Naive thymus-derived CD4-positive, alpha-beta T cell (primary cell): Measurements from ENCODE around the gene CALB2. TPM values are rescaled to one million over a fixed set of nuclear protein-coding genes. Genes with fewer than 3 reads are reported as not detected.
A peak's percentile ranks its signal among the peaks of the same experiment; 100 is the strongest.

Source experiments
- ATAC-seq: fragments of 150-1000 bp; cut with Tn5 transposase; 2 replicates; pipeline ENCODE4 v1.10.0; 2021; ENCODE audit warnings: mild to moderate bottlenecking, moderate library complexity
- CTCF ChIA-PET: fragments of 350-600 bp; sonication (Branson Sonifier 250); formaldehyde crosslinking; loops from one replicate; lab custom pipeline; 2021; ENCODE audit warnings: antibody characterized with exemption; lab: Charles Lee
- POLR2A ChIA-PET: fragments of 350-600 bp; sonication (Branson Sonifier 250); formaldehyde crosslinking; loops from one replicate; lab custom pipeline; 2021; ENCODE audit warnings: antibody characterized with exemption, inconsistent platforms; lab: Charles Lee
- DNase-seq, 9 donors: peaks; one replicate each; pipeline versions ENCODE4 v3.0.0 to v3.0.0-alpha.2; 2020 to 2022; ENCODE audit warnings: mixed read lengths in 1 of 9
- H3K27ac ChIP-seq: one replicate; pipeline ENCODE4 v1.7.0; 2013; ENCODE audit warnings: mild to moderate bottlenecking, low read depth, low read length, moderate library complexity
- H3K27me3 ChIP-seq, 2 donors: one replicate each; pipeline ENCODE4 v1.7.0; 2013; ENCODE audit warnings: low read length in 2 of 2, mild to moderate bottlenecking in 2 of 2, moderate library complexity in 2 of 2; ENCODE audit not compliant: control insufficient read depth in 2 of 2, insufficient read depth in 2 of 2
- H3K36me3 ChIP-seq, 3 experiments: 1 replicate in 2 of 3; 2 replicates in 1 of 3; pipeline ENCODE4 v1.7.0; 2013; ENCODE audit warnings: low read length in 3 of 3, mild to moderate bottlenecking in 3 of 3, moderate library complexity in 1 of 3; ENCODE audit not compliant: insufficient read depth in 3 of 3, control insufficient read depth in 2 of 3
- H3K4me1 ChIP-seq, 2 donors: one replicate each; pipeline ENCODE4 v1.7.0; 2013; ENCODE audit warnings: low read length in 2 of 2, mild to moderate bottlenecking in 2 of 2, moderate library complexity in 1 of 2; ENCODE audit not compliant: control insufficient read depth in 2 of 2, insufficient read depth in 2 of 2
- H3K4me3 ChIP-seq: 2 replicates; pipeline ENCODE4 v1.7.0; 2013; ENCODE audit warnings: mild to moderate bottlenecking, low read length
- H3K9me3 ChIP-seq, 3 experiments: 1 replicate in 2 of 3; 2 replicates in 1 of 3; pipeline ENCODE4 v1.7.0; 2013; ENCODE audit warnings: low read length in 3 of 3; ENCODE audit not compliant: control insufficient read depth in 2 of 3
- H3K27ac Mint-ChIP-seq, 9 donors: one replicate each; pipeline ENCODE4 v1.8.0; 2020 to 2022; ENCODE audit warnings: mixed read lengths in 9 of 9, mild to moderate bottlenecking in 8 of 9, moderate library complexity in 5 of 9, inconsistent platforms in 2 of 9
- H3K27me3 Mint-ChIP-seq, 5 donors: one replicate each; pipeline ENCODE4 v1.8.0; 2021 to 2022; ENCODE audit warnings: mixed read lengths in 5 of 5, mild to moderate bottlenecking in 1 of 5
- H3K36me3 Mint-ChIP-seq, 5 donors: one replicate each; pipeline ENCODE4 v1.8.0; 2020 to 2022; ENCODE audit warnings: mixed read lengths in 5 of 5, mild to moderate bottlenecking in 3 of 5, inconsistent platforms in 1 of 5
- H3K4me1 Mint-ChIP-seq, 7 donors: one replicate each; pipeline ENCODE4 v1.8.0; 2020 to 2022; ENCODE audit warnings: mixed read lengths in 7 of 7, mild to moderate bottlenecking in 3 of 7, inconsistent platforms in 1 of 7
- H3K4me3 Mint-ChIP-seq, 10 donors: one replicate each; pipeline ENCODE4 v1.8.0; 2020 to 2022; ENCODE audit warnings: mild to moderate bottlenecking in 10 of 10, mixed read lengths in 10 of 10, moderate library complexity in 6 of 10, inconsistent platforms in 2 of 10
- H3K9me3 Mint-ChIP-seq, 11 donors: one replicate each; pipeline ENCODE4 v1.8.0; 2020 to 2022; ENCODE audit warnings: mixed read lengths in 11 of 11, mild to moderate bottlenecking in 4 of 11, inconsistent platforms in 1 of 11, moderate library complexity in 1 of 11
- intact Hi-C, 2 donors: fragments of 100-400 bp; cut with micrococcal nuclease; formaldehyde crosslinking; loops; one replicate each; pipeline ENCODE4 v1.15.1; 2023
- polyA plus RNA-seq, 2 donors: library from polyadenylated mRNA; unstranded; fragments of 300-500 nt; fragmentation: Illumina TruSeq; gene quantifications; one replicate each; pipeline ENCODE4 v1.2.3, GENCODE V29; 2021
- total RNA-seq, 6 experiments: library from RNA in 5 of 6; stranded (reverse) in 5 of 6; gene quantifications; 1 replicate in 5 of 6; 2 replicates in 1 of 6; pipeline ENCODE4 v1.2.3 and lab custom pipeline; 2021 to 2026

CALB2 gene
- total and polyA plus RNA-seq, 7 experiments from 2014 or later: not detected

- Histone ChIP-seq H3K4me1 (no peaks in the 10 kb centered on the region), H3K27me3 (no peaks in the 10 kb centered on the region), H3K27ac (no peak overlapping the region), H3K36me3 (no peaks in the 10 kb centered on the region), H3K9me3 (no peaks in the 10 kb centered on the region), H3K4me3 (no peak overlapping the region)
- ATAC-seq (no peak), DNase-seq (no peak)
- no peak overlapping the region for H3K4me3 Mint-ChIP-seq
- H3K4me1 Mint-ChIP-seq: peaks cover 0 to 1% (median 0%) of the 10 kb centered on the region in 7 donors
- peaks cover 0 to 2% (median 0%) of the 10 kb centered on the region in 11 donors for H3K9me3 Mint-ChIP-seq
- no peaks in the 10 kb centered on the region for H3K36me3 Mint-ChIP-seq
- intact Hi-C loops: no loop called here
- H3K27ac Mint-ChIP-seq: no peak overlapping the region
- H3K27me3 Mint-ChIP-seq: peaks cover 0 to 21% (median 11%) of the 10 kb centered on the region in 5 donors
- POLR2A ChIA-PET: no interaction called here
- CTCF ChIA-PET: no interaction called here
Measured at GRCh38 chr16:71350821-71351557, 7.5 kb upstream of the CALB2 start.

GRCh38 chr16:71351558-71351901 lies 7.0 kb upstream of the CALB2 start:
- no peak for DNase-seq
- CTCF ChIA-PET: no interaction called here
- Mint-ChIP-seq H3K27ac (no peak overlapping the region), H3K36me3 (no peaks in the 10 kb centered on the region), H3K4me3 (no peak overlapping the region), H3K9me3 (peaks cover 0 to 2% (median 0%) of the 10 kb centered on the region in 11 donors), H3K4me1 (peaks cover 0 to 1% (median 0%) of the 10 kb centered on the region in 7 donors), H3K27me3 (peaks cover 0 to 19% (median 11%) of the 10 kb centered on the region in 5 donors)
- H3K36me3 ChIP-seq: no peaks in the 10 kb centered on the region
- no peak for ATAC-seq
- H3K27me3 ChIP-seq: no peaks in the 10 kb centered on the region
- no peak overlapping the region for H3K4me3 ChIP-seq
- intact Hi-C loops: no loop called here
- POLR2A ChIA-PET: no interaction called here
- H3K27ac ChIP-seq: no peak overlapping the region
- H3K4me1 ChIP-seq: no peaks in the 10 kb centered on the region
- H3K9me3 ChIP-seq: no peaks in the 10 kb centered on the region

- no peak for DNase-seq
- no peak for ATAC-seq
- H3K4me3 ChIP-seq: no peak overlapping the region
- ChIA-PET CTCF (no interaction called here), POLR2A (no interaction called here)
- H3K27ac ChIP-seq: no peak overlapping the region
- Mint-ChIP-seq H3K27ac (no peak overlapping the region), H3K36me3 (no peaks in the 10 kb centered on the region), H3K4me3 (no peak overlapping the region), H3K27me3 (peaks cover 0 to 18% (median 14%) of the 10 kb centered on the region in 5 donors), H3K9me3 (peaks cover 0 to 2% (median 0%) of the 10 kb centered on the region in 11 donors), H3K4me1 (peaks cover 0 to 1% (median 0%) of the 10 kb centered on the region in 7 donors)
- intact Hi-C loops: no loop called here
- no peaks in the 10 kb centered on the region for H3K9me3 ChIP-seq
- no peaks in the 10 kb centered on the region for H3K4me1 ChIP-seq
- H3K36me3 ChIP-seq: no peaks in the 10 kb centered on the region
- H3K27me3 ChIP-seq: no peaks in the 10 kb centered on the region
Measured at GRCh38 chr16:71352466-71352865, 6.1 kb upstream of the CALB2 start.

- Histone ChIP-seq H3K27ac (no peak overlapping the region), H3K36me3 (no peaks in the 10 kb centered on the region), H3K9me3 (no peaks in the 10 kb centered on the region), H3K4me1 (no peaks in the 10 kb centered on the region), H3K27me3 (no peaks in the 10 kb centered on the region), H3K4me3 (no peak overlapping the region)
- peaks cover 1 to 24% (median 11%) of the 10 kb centered on the region in 5 donors for H3K27me3 Mint-ChIP-seq
- intact Hi-C loops: no loop called here
- ChIA-PET POLR2A (no interaction called here), CTCF (no interaction called here)
- H3K9me3 Mint-ChIP-seq: peaks cover 0 to 2% (median 0%) of the 10 kb centered on the region in 11 donors
- H3K4me3 Mint-ChIP-seq: no peak overlapping the region
- peaks cover 0 to 1% (median 0%) of the 10 kb centered on the region in 7 donors for H3K4me1 Mint-ChIP-seq
- DNase-seq (no peak), ATAC-seq (no peak)
- no peaks in the 10 kb centered on the region for H3K36me3 Mint-ChIP-seq
- peak overlapping the region in 1 of 9 donors; percentile 38 for H3K27ac Mint-ChIP-seq
Measured at GRCh38 chr16:71352963-71353460, 5.5 kb upstream of the CALB2 start.

GRCh38 chr16:71353736-71354135 lies 4.8 kb upstream of the CALB2 start:
- H3K36me3 ChIP-seq: no peaks in the 10 kb centered on the region
- ChIA-PET CTCF (no interaction called here), POLR2A (no interaction called here)
- no peak overlapping the region for H3K27ac ChIP-seq
- H3K4me1 ChIP-seq: no peaks in the 10 kb centered on the region
- Mint-ChIP-seq H3K27me3 (peaks cover 4 to 27% (median 13%) of the 10 kb centered on the region in 5 donors), H3K27ac (peak overlapping the region in 1 of 9 donors; percentile 33), H3K4me3 (no peak overlapping the region), H3K36me3 (no peaks in the 10 kb centered on the region), H3K9me3 (peaks cover 0 to 2% (median 0%) of the 10 kb centered on the region in 11 donors), H3K4me1 (peaks cover 0 to 4% (median 0%) of the 10 kb centered on the region in 7 donors)
- intact Hi-C loops: no loop called here
- ATAC-seq (no peak), DNase-seq (no peak)
- H3K4me3 ChIP-seq: no peak overlapping the region
- no peaks in the 10 kb centered on the region for H3K27me3 ChIP-seq
- H3K9me3 ChIP-seq: no peaks in the 10 kb centered on the region

- ATAC-seq: no peak
- ChIA-PET POLR2A (no interaction called here), CTCF (no interaction called here)
- peaks cover 4 to 27% (median 13%) of the 10 kb centered on the region in 5 donors for H3K27me3 Mint-ChIP-seq
- intact Hi-C loops: no loop called here
- Histone ChIP-seq H3K4me3 (no peak overlapping the region), H3K36me3 (no peaks in the 10 kb centered on the region), H3K4me1 (no peaks in the 10 kb centered on the region), H3K27ac (no peak overlapping the region), H3K9me3 (no peaks in the 10 kb centered on the region), H3K27me3 (no peaks in the 10 kb centered on the region)
- H3K4me3 Mint-ChIP-seq: no peak overlapping the region
- peaks cover 0 to 4% (median 0%) of the 10 kb centered on the region in 7 donors for H3K4me1 Mint-ChIP-seq
- H3K9me3 Mint-ChIP-seq: peaks cover 0 to 2% (median 0%) of the 10 kb centered on the region in 11 donors
- H3K27ac Mint-ChIP-seq: no peak overlapping the region
- no peak for DNase-seq
- no peaks in the 10 kb centered on the region for H3K36me3 Mint-ChIP-seq
Measured at GRCh38 chr16:71354156-71354555, 4.4 kb upstream of the CALB2 start.
